Measurements from ENCODE around the gene TXNRD1. TPM values are rescaled to one million over a fixed set of nuclear protein-coding genes. Genes with fewer than 3 reads are reported as not detected.

TXNRD1 gene
- total RNA-seq, 1 donor from 2014 or later, result 176 TPM

GRCh38 chr12:104219361-104219892 is 3.8 kb downstream of the TXNRD1 start:
- no peaks in the 10 kb centered on the region for H3K9me3 ChIP-seq (ENCODE audit: insufficient read depth, low read depth, low read length)
- H3K4me3 ChIP-seq (ENCODE audit: insufficient read depth, low read depth, low read length), result peak overlapping the region; percentile 43
- DNase-seq (ENCODE audit: low read depth), result peak; percentile 97
- H2AFZ ChIP-seq (ENCODE audit: low read depth, low read length), result no peak overlapping the region
- peak overlapping the region; percentile 95 for H3K27ac Mint-ChIP-seq (ENCODE audit: unreplicated experiment)
- H3K4me1 Mint-ChIP-seq (ENCODE audit: low read depth, unreplicated experiment), result peaks cover 21% of the 10 kb centered on the region
- H3K27me3 Mint-ChIP-seq (ENCODE audit: low read depth, unreplicated experiment), result peaks cover 10% of the 10 kb centered on the region
- H3K27me3 ChIP-seq (ENCODE audit: insufficient read depth, low read length), result no peaks in the 10 kb centered on the region
- H3K9me3 Mint-ChIP-seq (ENCODE audit: unreplicated experiment), result peaks cover 6% of the 10 kb centered on the region
- no peaks in the 10 kb centered on the region for H3K36me3 ChIP-seq (ENCODE audit: insufficient read depth, low read length)
- H3K4me2 ChIP-seq (ENCODE audit: low read length), result peak overlapping the region; percentile 82
- H3K9ac ChIP-seq (ENCODE audit: low read length), result peak overlapping the region; percentile 70
- no peaks in the 10 kb centered on the region for H3K36me3 Mint-ChIP-seq (ENCODE audit: low read depth, unreplicated experiment)
- no peak for TF ChIP-seq EZH2 (IDR thresholded peaks at IDR 0.05; ENCODE audit: insufficient read depth, low read length)
- no peak for TF ChIP-seq CTCF (IDR thresholded peaks at IDR 0.05; ENCODE audit: insufficient read depth, low read depth, low read length)
- H3K4me1 ChIP-seq (ENCODE audit: insufficient read depth, low read length), result peaks cover 19% of the 10 kb centered on the region
- H4K20me1 ChIP-seq (ENCODE audit: insufficient read depth, low read length), result no peaks in the 10 kb centered on the region
- FAIRE-seq, result peak; percentile 91
- H3K27ac ChIP-seq (ENCODE audit: low read depth, low read length), result peak overlapping the region; percentile 93
- H3K79me2 ChIP-seq (ENCODE audit: insufficient read depth, low read length), result no peaks in the 10 kb centered on the region
- no peak overlapping the region for H3K4me3 Mint-ChIP-seq (ENCODE audit: unreplicated experiment)

- Histone ChIP-seq H3K27ac (ENCODE audit: low read depth, low read length) (peak overlapping the region; percentile 93), H3K36me3 (ENCODE audit: insufficient read depth, low read length) (no peaks in the 10 kb centered on the region), H3K9ac (ENCODE audit: low read length) (peak overlapping the region; percentile 70), H4K20me1 (ENCODE audit: insufficient read depth, low read length) (no peaks in the 10 kb centered on the region), H3K79me2 (ENCODE audit: insufficient read depth, low read length) (no peaks in the 10 kb centered on the region), H3K4me2 (ENCODE audit: low read length) (peak overlapping the region; percentile 82), H3K9me3 (ENCODE audit: insufficient read depth, low read depth, low read length) (no peaks in the 10 kb centered on the region), H3K4me3 (ENCODE audit: insufficient read depth, low read depth, low read length) (peak overlapping the region; percentile 43), H2AFZ (ENCODE audit: low read depth, low read length) (no peak overlapping the region), H3K27me3 (ENCODE audit: insufficient read depth, low read length) (no peaks in the 10 kb centered on the region), H3K4me1 (ENCODE audit: insufficient read depth, low read length) (peaks cover 19% of the 10 kb centered on the region)
- Mint-ChIP-seq H3K36me3 (ENCODE audit: low read depth, unreplicated experiment) (no peaks in the 10 kb centered on the region), H3K4me1 (ENCODE audit: low read depth, unreplicated experiment) (peaks cover 21% of the 10 kb centered on the region), H3K9me3 (ENCODE audit: unreplicated experiment) (peaks cover 6% of the 10 kb centered on the region), H3K27me3 (ENCODE audit: low read depth, unreplicated experiment) (peaks cover 13% of the 10 kb centered on the region), H3K4me3 (ENCODE audit: unreplicated experiment) (no peak overlapping the region), H3K27ac (ENCODE audit: unreplicated experiment) (peak overlapping the region; percentile 95)
- FAIRE-seq (no peak), DNase-seq (ENCODE audit: low read depth) (peak; percentile 68)
- TF ChIP-seq EZH2 (IDR thresholded peaks at IDR 0.05; ENCODE audit: insufficient read depth, low read length) (no peak), CTCF (IDR thresholded peaks at IDR 0.05; ENCODE audit: insufficient read depth, low read depth, low read length) (no peak)
Observed at GRCh38 chr12:104219908-104220404, 4.4 kb downstream of the TXNRD1 start.

GRCh38 chr12:104220931-104221330 is 5.4 kb downstream of the TXNRD1 start:
- Mint-ChIP-seq H3K27ac (ENCODE audit: unreplicated experiment) (no peak overlapping the region), H3K36me3 (ENCODE audit: low read depth, unreplicated experiment) (no peaks in the 10 kb centered on the region), H3K9me3 (ENCODE audit: unreplicated experiment) (peaks cover 7% of the 10 kb centered on the region), H3K27me3 (ENCODE audit: low read depth, unreplicated experiment) (peaks cover 13% of the 10 kb centered on the region), H3K4me1 (ENCODE audit: low read depth, unreplicated experiment) (peaks cover 21% of the 10 kb centered on the region), H3K4me3 (ENCODE audit: unreplicated experiment) (no peak overlapping the region)
- no peak overlapping the region for H3K27ac ChIP-seq (ENCODE audit: low read depth, low read length)
- no peak overlapping the region for H3K4me3 ChIP-seq (ENCODE audit: insufficient read depth, low read depth, low read length)
- TF ChIP-seq EZH2 (IDR thresholded peaks at IDR 0.05; ENCODE audit: insufficient read depth, low read length), result no peak
- no peak for TF ChIP-seq CTCF (IDR thresholded peaks at IDR 0.05; ENCODE audit: insufficient read depth, low read depth, low read length)
- no peak overlapping the region for H2AFZ ChIP-seq (ENCODE audit: low read depth, low read length)
- no peaks in the 10 kb centered on the region for H3K79me2 ChIP-seq (ENCODE audit: insufficient read depth, low read length)
- peaks cover 19% of the 10 kb centered on the region for H3K4me1 ChIP-seq (ENCODE audit: insufficient read depth, low read length)
- no peak overlapping the region for H3K9ac ChIP-seq (ENCODE audit: low read length)
- no peaks in the 10 kb centered on the region for H3K9me3 ChIP-seq (ENCODE audit: insufficient read depth, low read depth, low read length)
- no peak overlapping the region for H3K4me2 ChIP-seq (ENCODE audit: low read length)
- H4K20me1 ChIP-seq (ENCODE audit: insufficient read depth, low read length), result no peaks in the 10 kb centered on the region
- no peaks in the 10 kb centered on the region for H3K36me3 ChIP-seq (ENCODE audit: insufficient read depth, low read length)
- H3K27me3 ChIP-seq (ENCODE audit: insufficient read depth, low read length), result no peaks in the 10 kb centered on the region
- no peak for FAIRE-seq
- DNase-seq (ENCODE audit: low read depth), result no peak

All from astrocyte (in vitro differentiated cells and primary cell).